GM18511 (cell line): Measurements from ENCODE around the gene HARBI1.

ENCODE experiments used
- ATAC-seq: cut with Tn5 transposase; IDR thresholded peaks from one replicate; pipeline ENCODE4 v1.9.1; 2021; ENCODE audit warnings: mild to moderate bottlenecking, moderate library complexity; ENCODE audit not compliant: unreplicated experiment

HARBI1 gene

GRCh38 chr11:46617134-46617971 lies at the start of gene HARBI1, which contains the start of gene ATG13:
TSS of gene HARBI1 (minus strand) at chr11:46617227. CDS start at chr11:46616237, 990 bp downstream.
TSS of gene ATG13 (plus strand) at chr11:46617553. CDS start at chr11:46644292, 26,739 bp downstream.
- peak; percentile 98 for ATAC-seq

- ATAC-seq: no peak
These were observed 49.5 kb upstream of the HARBI1 start for GRCh38 chr11:46666516-46666915.

GRCh38 chr11:46665356-46665755 lies 48.3 kb upstream of the HARBI1 start:
- no peak for ATAC-seq

GRCh38 chr11:46664612-46665011 lies 47.6 kb upstream of the HARBI1 start:
- no peak for ATAC-seq

- ATAC-seq: no peak
These were observed 46.4 kb upstream of the HARBI1 start for GRCh38 chr11:46663277-46663940.

- ATAC-seq: no peak
These were observed 45.3 kb upstream of the HARBI1 start for GRCh38 chr11:46662366-46662765.

- no peak for ATAC-seq
These were observed 44.8 kb upstream of the HARBI1 start for GRCh38 chr11:46661836-46662235.

GRCh38 chr11:46659908-46660307 lies 42.9 kb upstream of the HARBI1 start:
- no peak for ATAC-seq

GRCh38 chr11:46658259-46658658 lies 41.2 kb upstream of the HARBI1 start:
- ATAC-seq: no peak

- ATAC-seq: no peak
These were observed 40.2 kb upstream of the HARBI1 start for GRCh38 chr11:46657186-46657585.

- ATAC-seq: no peak
These were observed 38.6 kb upstream of the HARBI1 start for GRCh38 chr11:46655631-46656030.

GRCh38 chr11:46649180-46649738 lies 32.2 kb upstream of the HARBI1 start:
- ATAC-seq: no peak

- ATAC-seq: no peak
These were observed 27.0 kb upstream of the HARBI1 start for GRCh38 chr11:46643986-46644385.

- no peak for ATAC-seq
These were observed 26.5 kb upstream of the HARBI1 start for GRCh38 chr11:46643531-46643930.

GRCh38 chr11:46642627-46643335 lies 25.8 kb upstream of the HARBI1 start:
- no peak for ATAC-seq

GRCh38 chr11:46641639-46642038 lies 24.6 kb upstream of the HARBI1 start:
- no peak for ATAC-seq

GRCh38 chr11:46640036-46640788 lies 23.2 kb upstream of the HARBI1 start:
- ATAC-seq: no peak

GRCh38 chr11:46639197-46639839 lies 22.3 kb upstream of the HARBI1 start:
- ATAC-seq: no peak

- ATAC-seq: no peak
These were observed 20.5 kb upstream of the HARBI1 start for GRCh38 chr11:46637546-46637945.

- ATAC-seq: no peak
These were observed 18.6 kb upstream of the HARBI1 start for GRCh38 chr11:46635557-46636139.
